Retinal pigment epithelial cell (primary cell): ENCODE data around the gene DHRS3.
"Not testable (repeated sequence)": the region's sequence is repeated elsewhere in the genome, so short reads cannot be mapped to it uniquely, and the experiment has no call there.

Experiments
- DNase-seq: peaks from one replicate; pipeline ENCODE4 v3.0.0-alpha.2; 2010; ENCODE audit warnings: low read depth
- H3K4me3 ChIP-seq: 2 replicates; pipeline ENCODE4 v1.5.1; 2011; ENCODE audit warnings: mild to moderate bottlenecking, low read length, control low read depth, moderate library complexity
- CTCF ChIP-seq: conservative IDR thresholded peaks from 2 replicates; pipeline ENCODE4 v1.5.1; 2011; ENCODE audit warnings: low read depth, low read length, control low read depth, inconsistent platforms

The DHRS3 gene

DNA sequence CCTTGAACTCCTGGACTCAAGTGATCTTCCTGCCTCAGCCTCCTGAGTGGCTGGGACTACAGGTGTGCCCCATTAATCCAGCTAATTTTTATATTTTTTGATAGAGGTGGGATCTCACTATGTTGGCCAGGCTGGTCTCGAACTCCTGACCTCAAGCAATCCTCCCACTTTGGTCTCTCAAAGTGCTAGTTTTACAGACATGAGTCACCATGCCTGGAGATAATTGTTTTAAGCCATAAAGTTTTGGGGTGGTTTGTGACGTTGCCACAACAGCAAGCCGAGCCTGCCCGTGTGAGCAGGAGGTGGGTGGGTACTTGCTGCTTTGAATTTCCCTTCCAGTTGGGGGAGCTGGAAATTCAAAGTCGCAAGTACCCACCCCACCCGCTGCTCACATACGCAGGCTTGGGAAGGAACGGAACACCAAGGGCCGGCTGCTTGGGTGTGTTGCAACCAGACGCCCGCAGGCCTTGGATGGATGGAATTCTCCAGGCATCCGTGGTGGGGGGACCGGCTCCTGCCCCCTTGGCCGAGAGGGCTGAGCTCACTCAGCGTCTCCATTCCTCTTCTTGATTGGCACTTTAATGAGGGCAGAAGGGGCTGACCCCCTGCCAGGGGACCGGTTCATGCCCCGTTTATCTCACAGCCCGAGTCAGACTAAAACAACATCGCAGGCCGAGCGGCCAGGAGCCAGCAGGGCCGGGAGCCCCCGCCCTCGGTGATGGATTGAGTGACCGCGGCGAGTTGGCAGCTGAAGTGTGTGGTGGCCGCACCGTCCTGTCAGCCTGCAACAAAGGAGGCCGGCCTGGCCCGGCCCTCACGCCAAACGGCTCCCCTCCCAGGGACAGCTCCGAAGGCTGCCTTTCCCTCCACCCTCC, 78.1 kb downstream of the DHRS3 start:
- peak; percentile 10 for TF ChIP-seq CTCF
- peak; percentile 96 for DNase-seq
- H3K4me3 ChIP-seq = no peak overlapping the region

- no peak overlapping the region for H3K4me3 ChIP-seq
- DNase-seq = no peak
- TF ChIP-seq CTCF = no peak
Observed at GRCh38 chr1:12539320-12539704, 78.7 kb downstream of the DHRS3 start.

DNA sequence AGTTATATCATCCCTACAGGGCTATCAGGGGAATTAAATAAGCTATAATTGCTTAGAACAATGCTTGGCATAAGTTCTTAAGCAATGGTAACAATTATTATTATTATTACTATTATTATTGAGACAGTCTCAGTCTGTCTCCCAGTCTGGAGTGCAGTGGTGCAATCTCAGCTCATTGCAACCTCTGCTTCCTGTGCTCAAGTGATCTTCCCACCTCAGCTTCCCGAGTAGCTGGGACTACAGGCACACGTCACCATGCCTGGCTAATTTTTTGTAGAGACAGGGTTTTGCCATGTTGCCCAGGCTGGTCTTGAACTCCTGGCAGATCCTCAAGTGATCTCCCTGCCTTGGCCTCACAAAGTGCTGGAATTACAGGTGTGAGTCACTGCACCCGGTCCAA, 79.5 kb downstream of the DHRS3 start:
- H3K4me3 ChIP-seq, DNase-seq: not testable (repeated sequence)

- no peak for TF ChIP-seq CTCF
- no peak for DNase-seq
- H3K4me3 ChIP-seq = no peak overlapping the region
Observed at GRCh38 chr1:12537906-12538461, 80.0 kb downstream of the DHRS3 start.

DNA sequence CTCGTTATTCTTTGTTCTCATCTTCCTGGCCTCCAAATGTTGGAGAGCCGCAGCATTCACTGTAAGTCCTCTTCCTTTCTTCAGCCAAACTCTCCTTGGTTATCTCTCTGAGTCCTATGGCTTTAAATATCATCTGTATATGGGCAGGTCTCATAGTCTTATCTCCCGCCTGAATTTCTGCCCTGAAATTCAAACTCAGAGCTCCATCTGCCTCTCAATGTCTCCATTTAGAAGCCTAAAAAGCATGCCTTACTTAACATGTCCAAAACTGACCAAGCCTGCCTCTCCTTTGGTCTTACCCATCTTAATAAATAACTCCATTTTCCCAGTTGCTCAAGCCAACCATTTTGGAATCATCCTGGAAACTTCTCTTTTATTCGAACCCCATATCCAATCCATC, 80.7 kb downstream of the DHRS3 start:
- DNase-seq = no peak
- H3K4me3 ChIP-seq = no peak overlapping the region
- no peak for TF ChIP-seq CTCF

GRCh38 chr1:12536023-12536639, 81.9 kb downstream of the DHRS3 start:
- H3K4me3 ChIP-seq = no peak overlapping the region
- DNase-seq = no peak
- TF ChIP-seq CTCF = no peak

DNA sequence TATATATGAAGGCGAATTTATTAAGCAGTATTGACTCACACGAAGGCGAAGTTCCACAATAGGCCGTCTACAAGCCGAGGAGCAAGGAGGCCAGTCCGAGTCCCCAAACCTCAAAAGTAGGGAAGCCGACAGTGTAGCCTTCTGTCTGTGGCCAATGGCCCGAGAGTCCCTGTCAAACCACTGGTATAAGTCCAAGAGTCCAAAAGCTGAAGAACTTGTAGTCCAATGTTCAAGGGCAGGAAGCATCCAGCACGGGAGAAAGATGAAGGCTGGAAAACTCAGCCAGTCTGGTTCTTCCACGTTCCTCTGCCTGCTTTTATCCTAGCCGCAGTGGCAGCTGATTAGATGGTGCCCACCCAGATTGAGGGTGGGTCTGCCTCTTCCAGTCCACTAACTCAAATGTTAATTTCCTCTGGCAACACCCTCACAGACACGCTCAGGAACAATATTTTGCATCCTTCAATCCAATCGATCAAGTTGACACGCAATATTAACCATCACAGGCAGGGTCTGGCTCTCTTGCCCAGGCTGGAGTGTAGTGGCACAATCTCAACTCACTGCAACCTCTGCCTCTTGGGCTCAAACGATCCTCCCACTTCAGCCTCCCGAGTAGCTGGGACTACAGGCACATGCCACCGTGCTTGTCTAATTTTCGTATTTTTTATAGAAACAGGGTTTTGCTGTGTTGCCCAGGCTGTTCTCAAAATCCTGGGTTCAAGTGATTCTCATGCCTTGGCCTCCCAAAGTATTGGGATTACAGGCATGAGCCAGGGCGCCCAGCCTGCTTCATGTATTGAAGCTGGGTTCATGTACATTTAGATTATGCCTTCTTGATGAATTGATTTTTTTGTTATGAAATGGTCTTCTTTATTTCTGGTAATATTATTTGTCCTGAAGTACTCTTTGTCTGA, 85.3 kb downstream of the DHRS3 start:
- H3K4me3 ChIP-seq = no peak overlapping the region
- no peak for DNase-seq
- TF ChIP-seq CTCF = no peak
